Ovary (tissue), 9 donors: ENCODE data around the gene NRN1L. TPM values are rescaled to one million over a fixed set of nuclear protein-coding genes. Genes with fewer than 3 reads are reported as not detected.

ENCODE experiments used
- DNase-seq, 5 donors: peaks; one replicate each; pipeline ENCODE4 v3.0.0-alpha.2; 2019 to 2020
- H3K27ac ChIP-seq, 2 donors: fragments of 200-600 bp; one replicate each; pipeline versions ENCODE4 v1.5.1 to v1.8.0; 2019 to 2022
- H3K27me3 ChIP-seq: fragments of 200-600 bp; one replicate; pipeline ENCODE4 v1.8.0; 2022
- H3K36me3 ChIP-seq: fragments of 200-600 bp; sonication (generic); one replicate; pipeline ENCODE4 v1.5.1; 2019
- H3K4me1 ChIP-seq: one replicate; pipeline ENCODE4 v1.8.1; 2013; ENCODE audit warnings: mild to moderate bottlenecking, moderate library complexity; ENCODE audit not compliant: insufficient read depth
- H3K4me3 ChIP-seq: fragments of 200-600 bp; sonication (generic); one replicate; pipeline ENCODE4 v1.5.1; 2017
- H3K9me3 ChIP-seq, 2 donors: fragments of 200-600 bp in 1 of 2; sonication (generic) in 1 of 2; one replicate each; pipeline versions ENCODE4 v1.5.1 to v1.8.1; 2013 to 2019; ENCODE audit warnings: mild to moderate bottlenecking in 1 of 2, moderate library complexity in 1 of 2
- EP300 ChIP-seq: sonication (generic); formaldehyde crosslinking; IDR thresholded peaks from one replicate; pipeline ENCODE4 v1.6.1; 2017; ENCODE audit warnings: antibody characterized with exemption
- POLR2A ChIP-seq: fragments of 450-650 bp; IDR thresholded peaks from one replicate; pipeline ENCODE4 v1.6.1; 2017; ENCODE audit warnings: antibody characterized with exemption, mild to moderate bottlenecking, moderate library complexity
- WGBS, 3 donors: extraction: QIAGEN DNeasy Blood & Tissue Kit in 1 of 3; methylation state at CpG; one replicate each; pipeline versions ENCODE4 v1.1.5 to v1.1.7; 2013 to 2017; 5-methylcytosine and 5-hydroxymethylcytosine counted together
- intact Hi-C, 4 donors: fragments of 100-400 bp; cut with DNase I; formaldehyde crosslinking; loops; one replicate each; pipeline versions ENCODE4 v1.11.0 to v1.15.1; 2022 to 2023
- polyA plus RNA-seq, 2 donors: library from polyadenylated mRNA; stranded (reverse); fragments of 200-250 nt in 1 of 2; fragments of 350-450 nt in 1 of 2; fragmentation: Illumina TruSeq in 1 of 2; extraction: RNeasy Lipid Tissue Mini Kit (QIAGEN cat#74804) in 1 of 2; gene quantifications; one replicate each; pipeline ENCODE4 v1.2.3, GENCODE V29; 2013 to 2014
- total RNA-seq, 7 donors: library from RNA; depleted of rRNA in 2 of 7; stranded (reverse); fragments of >200 nt in 2 of 7; fragmentation: NEBNext Ultra II Directional in 3 of 7; extraction: Animal tissue kit (Norgen Biotek cat#: 25700) in 3 of 7; gene quantifications; one replicate each; pipeline versions ENCODE4 v1.1.0 to v1.2.4, GENCODE V29; 2016 to 2023
- TF ChIP-seq, protein P1 (sequence below), 3 donors: fragments of 450-650 bp in 2 of 3; fragments of 200-600 bp in 1 of 3; IDR thresholded peaks; one replicate each; pipeline versions ENCODE4 v1.5.1 to v1.8.0; 2016 to 2022; ENCODE audit warnings: antibody characterized with exemption in 3 of 3, mild to moderate bottlenecking in 1 of 3
- donor health status: DM: no; HTN: no; CAD: no; lungs with moderate emphysema.
- donor health status: DM: no; HTN: no; CAD: no.
- donor health status: Bipolar disorder and iron deficiency.
- donor health status: DM: yes; HTN: yes; CAD: no.
- donor health status: DM: no; HTN: no; CAD: no.
- donor health status: DM: yes; HTN: yes; CAD: no.

NRN1L gene
- total and polyA plus RNA-seq, 9 donors: 0.95 to 4.7 (median 2.6) TPM; not detected in 1

DNA sequence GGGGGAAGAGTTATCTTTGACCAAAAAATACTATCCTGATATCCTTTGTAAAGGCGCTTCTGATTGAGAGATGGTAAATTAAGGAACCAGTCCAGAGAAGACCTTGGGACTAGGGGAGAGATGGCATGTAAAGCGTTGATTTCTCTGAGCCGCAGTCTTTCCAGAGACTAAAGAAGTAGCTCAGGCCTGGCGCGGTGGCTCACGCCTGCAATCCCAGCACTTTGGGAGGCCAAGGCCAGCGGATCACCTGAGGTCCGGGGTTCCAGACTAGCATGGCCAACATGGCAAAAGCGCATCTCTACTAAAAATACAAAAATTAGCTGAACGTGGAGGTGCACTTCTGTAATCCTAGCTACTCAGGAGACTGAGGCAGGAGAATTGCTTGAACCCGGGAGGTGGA is 36.6 kb upstream of the NRN1L start:
- peaks cover 16% of the 10 kb centered on the region for H3K4me1 ChIP-seq
- DNase-seq: no peak
- intact Hi-C loops: no loop called here
- WGBS, 3 donors: 61 to 77% (median 66%) methylated on average over 11 of the region's 11 CpGs
- H3K36me3 ChIP-seq: no peaks in the 10 kb centered on the region
- no peaks in the 10 kb centered on the region for H3K9me3 ChIP-seq
- peak overlapping the region; percentile 93 for H3K4me3 ChIP-seq
- no peak for TF ChIP-seq EP300
- no peak for TF ChIP-seq POLR2A
- TF ChIP-seq, protein P1, sequence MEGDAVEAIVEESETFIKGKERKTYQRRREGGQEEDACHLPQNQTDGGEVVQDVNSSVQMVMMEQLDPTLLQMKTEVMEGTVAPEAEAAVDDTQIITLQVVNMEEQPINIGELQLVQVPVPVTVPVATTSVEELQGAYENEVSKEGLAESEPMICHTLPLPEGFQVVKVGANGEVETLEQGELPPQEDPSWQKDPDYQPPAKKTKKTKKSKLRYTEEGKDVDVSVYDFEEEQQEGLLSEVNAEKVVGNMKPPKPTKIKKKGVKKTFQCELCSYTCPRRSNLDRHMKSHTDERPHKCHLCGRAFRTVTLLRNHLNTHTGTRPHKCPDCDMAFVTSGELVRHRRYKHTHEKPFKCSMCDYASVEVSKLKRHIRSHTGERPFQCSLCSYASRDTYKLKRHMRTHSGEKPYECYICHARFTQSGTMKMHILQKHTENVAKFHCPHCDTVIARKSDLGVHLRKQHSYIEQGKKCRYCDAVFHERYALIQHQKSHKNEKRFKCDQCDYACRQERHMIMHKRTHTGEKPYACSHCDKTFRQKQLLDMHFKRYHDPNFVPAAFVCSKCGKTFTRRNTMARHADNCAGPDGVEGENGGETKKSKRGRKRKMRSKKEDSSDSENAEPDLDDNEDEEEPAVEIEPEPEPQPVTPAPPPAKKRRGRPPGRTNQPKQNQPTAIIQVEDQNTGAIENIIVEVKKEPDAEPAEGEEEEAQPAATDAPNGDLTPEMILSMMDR (IDR thresholded peaks at IDR 0.05): no peak
- no peaks in the 10 kb centered on the region for H3K27me3 ChIP-seq
- no peak overlapping the region for H3K27ac ChIP-seq

GRCh38 chr16:67853670-67854069 is 31.0 kb upstream of the NRN1L start:
- Histone ChIP-seq H3K36me3 (no peaks in the 10 kb centered on the region), H3K27ac (no peak overlapping the region), H3K4me3 (no peak overlapping the region), H3K4me1 (peaks cover 19% of the 10 kb centered on the region), H3K9me3 (no peaks in the 10 kb centered on the region), H3K27me3 (no peaks in the 10 kb centered on the region)
- intact Hi-C loops: no loop called here
- DNase-seq: no peak
- TF ChIP-seq, protein P1 (IDR thresholded peaks at IDR 0.05): no peak
- TF ChIP-seq EP300 (no peak), POLR2A (no peak)
- WGBS, 3 donors: 98 to 100% (median 98%) methylated on average over 3 of the region's 3 CpGs

DNA sequence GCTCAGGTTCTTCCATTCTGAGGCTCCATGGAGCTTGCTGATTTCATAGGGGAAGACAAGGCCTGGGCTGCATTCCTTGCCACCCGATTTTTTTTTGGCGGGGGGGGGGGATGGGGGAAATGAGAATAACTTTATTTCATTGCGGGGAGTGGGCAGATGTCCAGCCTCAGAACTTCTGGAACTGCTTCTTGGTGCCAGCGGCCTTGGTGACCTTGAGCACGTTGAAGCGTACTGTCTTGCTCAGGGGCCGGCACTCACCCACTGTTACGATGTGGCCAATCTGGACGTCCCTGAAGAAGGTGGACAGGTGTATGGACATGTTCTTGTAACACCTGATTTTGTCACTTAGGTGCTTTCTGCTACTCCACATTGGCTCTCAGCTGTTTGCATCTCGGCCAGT is 28.9 kb upstream of the NRN1L start:
- H3K4me1 ChIP-seq: peaks cover 19% of the 10 kb centered on the region
- H3K9me3 ChIP-seq: no peaks in the 10 kb centered on the region
- no peaks in the 10 kb centered on the region for H3K36me3 ChIP-seq
- intact Hi-C loops: no loop called here
- TF ChIP-seq POLR2A: no peak
- TF ChIP-seq, protein P1 (IDR thresholded peaks at IDR 0.05): no peak
- no peak for TF ChIP-seq EP300
- H3K27me3 ChIP-seq: no peaks in the 10 kb centered on the region
- DNase-seq: peak in 3 of 5 donors; percentile 33 to 53 (median 49)
- H3K27ac ChIP-seq: no peak overlapping the region
- no peak overlapping the region for H3K4me3 ChIP-seq
- 29 to 61% (median 45%) methylated on average over 10 of the region's 10 CpGs for WGBS, 3 donors

DNA sequence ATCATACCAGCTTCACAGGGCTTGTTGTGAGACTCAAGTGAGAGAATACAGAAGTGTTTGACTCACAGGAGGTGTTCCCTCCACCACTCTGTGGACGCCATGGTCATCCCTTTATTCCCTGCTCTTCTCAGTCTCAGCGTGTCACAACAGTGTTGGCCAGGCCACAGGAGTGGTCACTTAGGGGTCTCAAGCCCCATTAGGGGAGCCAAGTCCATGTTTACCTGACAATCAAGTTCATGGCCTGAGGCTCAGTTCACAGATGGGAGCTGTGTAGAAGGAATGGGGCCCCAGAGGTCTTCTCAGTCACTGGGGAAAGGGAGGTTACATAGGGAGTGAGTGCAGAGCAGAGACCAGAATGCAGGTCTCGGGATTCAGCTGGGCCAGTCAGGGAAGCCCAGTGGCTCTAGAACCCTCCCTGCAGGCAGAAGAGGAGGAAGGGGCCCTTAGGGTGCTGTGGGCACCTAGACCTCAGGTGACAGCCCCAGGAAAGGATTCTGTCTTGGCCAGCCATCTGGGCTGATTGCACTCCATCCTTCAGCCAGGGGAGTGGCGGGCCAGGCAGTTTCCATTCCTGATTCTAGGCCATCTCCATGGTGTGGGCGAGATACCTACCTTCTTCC is 27.6 kb upstream of the NRN1L start:
- 86 to 92% (median 91%) methylated on average over 5 of the region's 5 CpGs for WGBS, 3 donors
- Histone ChIP-seq H3K4me1 (peaks cover 19% of the 10 kb centered on the region), H3K4me3 (no peak overlapping the region), H3K36me3 (no peaks in the 10 kb centered on the region), H3K9me3 (no peaks in the 10 kb centered on the region), H3K27ac (no peak overlapping the region), H3K27me3 (no peaks in the 10 kb centered on the region)
- intact Hi-C loops: no loop called here
- no peak for DNase-seq
- no peak for TF ChIP-seq POLR2A

- WGBS, 3 donors: 68 to 80% (median 78%) methylated on average over 3 of the region's 3 CpGs
- intact Hi-C loops: no loop called here
- DNase-seq: peak in 1 of 5 donors; percentile 80
- no peaks in the 10 kb centered on the region for H3K36me3 ChIP-seq
- TF ChIP-seq, protein P1 (IDR thresholded peaks at IDR 0.05): no peak
- TF ChIP-seq POLR2A (no peak), EP300 (no peak)
- H3K4me3 ChIP-seq: no peak overlapping the region
- H3K27ac ChIP-seq: no peak overlapping the region
- no peaks in the 10 kb centered on the region for H3K27me3 ChIP-seq
- H3K4me1 ChIP-seq: peaks cover 19% of the 10 kb centered on the region
- H3K9me3 ChIP-seq: no peaks in the 10 kb centered on the region
Observed at GRCh38 chr16:67857547-67858233, 27.0 kb upstream of the NRN1L start.
